EL (cell line): ENCODE measurements around the gene RPS19.
A peak's percentile ranks its signal among the peaks of the same experiment; 100 is the strongest.
"Not testable (repeated sequence)": the region's sequence is repeated elsewhere in the genome, so short reads cannot be mapped to it uniquely, and the experiment has no call there.

Experiments
- DNase-seq: peaks from one replicate; pipeline ENCODE4 v3.0.0-alpha.2; 2016

RPS19 gene

DNA sequence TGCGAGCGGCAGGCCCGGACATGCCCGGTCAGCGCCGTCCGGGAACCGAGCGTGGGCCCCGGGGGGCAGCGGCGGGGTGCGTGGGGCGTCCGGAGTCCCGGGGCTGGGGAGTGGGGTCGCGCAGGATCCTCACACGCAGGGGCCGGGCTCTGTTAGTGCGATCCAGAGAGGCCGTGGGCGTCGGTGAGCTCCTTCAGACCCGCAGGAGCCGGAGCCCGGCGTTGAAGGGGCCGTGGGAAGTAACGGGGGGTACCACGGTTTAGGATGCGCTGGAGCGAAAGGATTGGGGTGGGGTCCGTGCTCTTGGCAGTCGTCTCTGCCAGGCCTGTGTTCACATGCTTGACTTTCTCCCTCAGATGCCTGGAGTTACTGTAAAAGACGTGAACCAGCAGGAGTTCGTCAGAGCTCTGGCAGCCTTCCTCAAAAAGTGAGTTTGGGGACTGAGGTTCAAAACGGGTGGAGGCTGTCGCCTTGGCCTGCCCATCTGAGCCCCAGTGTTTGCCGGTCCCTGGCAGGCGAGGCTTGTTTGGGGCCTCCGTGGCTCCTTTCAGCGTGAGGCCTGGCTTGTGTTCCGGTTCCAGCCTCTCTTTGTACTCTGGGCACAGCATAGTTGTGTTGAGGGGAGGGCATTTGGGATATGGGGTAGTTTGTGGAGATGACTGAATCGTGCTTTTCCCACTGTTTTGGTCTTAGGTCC lies 512 bp downstream of the RPS19 start:
- no peak for DNase-seq

DNA sequence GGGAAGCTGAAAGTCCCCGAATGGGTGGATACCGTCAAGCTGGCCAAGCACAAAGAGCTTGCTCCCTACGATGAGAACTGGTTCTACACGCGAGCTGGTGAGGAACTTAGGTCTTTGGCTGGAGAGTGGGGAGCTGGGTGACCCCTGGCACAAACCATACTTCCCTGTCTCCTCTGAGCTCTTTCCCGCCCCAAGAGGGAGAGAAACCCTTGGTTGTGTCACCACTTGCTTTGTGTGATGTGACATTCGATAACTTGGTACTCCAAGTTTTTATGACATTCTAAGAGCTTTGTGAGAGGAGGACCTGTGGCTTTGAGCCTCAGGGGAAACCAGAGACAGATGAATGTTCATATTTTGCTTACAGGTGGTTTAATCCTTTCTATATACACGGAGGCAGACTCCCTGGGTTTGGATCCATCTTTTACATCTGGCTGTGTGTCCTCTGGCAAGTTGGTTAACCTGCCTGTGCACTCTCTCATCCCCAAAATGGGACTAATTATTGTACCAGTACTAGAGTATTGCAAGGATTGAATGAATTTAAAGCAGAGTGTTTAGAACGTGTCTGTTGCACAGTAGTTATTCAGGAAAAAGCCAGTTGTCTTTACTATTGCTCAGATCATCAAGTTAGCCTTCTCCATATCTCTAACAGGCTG lies 1.2 kb downstream of the RPS19 start:
- no peak for DNase-seq

- no peak for DNase-seq
These were observed 1.8 kb downstream of the RPS19 start for GRCh38 chr19:41861846-41862245.

- DNase-seq, result no peak
These were observed 2.5 kb downstream of the RPS19 start for GRCh38 chr19:41862445-41862986.

DNA sequence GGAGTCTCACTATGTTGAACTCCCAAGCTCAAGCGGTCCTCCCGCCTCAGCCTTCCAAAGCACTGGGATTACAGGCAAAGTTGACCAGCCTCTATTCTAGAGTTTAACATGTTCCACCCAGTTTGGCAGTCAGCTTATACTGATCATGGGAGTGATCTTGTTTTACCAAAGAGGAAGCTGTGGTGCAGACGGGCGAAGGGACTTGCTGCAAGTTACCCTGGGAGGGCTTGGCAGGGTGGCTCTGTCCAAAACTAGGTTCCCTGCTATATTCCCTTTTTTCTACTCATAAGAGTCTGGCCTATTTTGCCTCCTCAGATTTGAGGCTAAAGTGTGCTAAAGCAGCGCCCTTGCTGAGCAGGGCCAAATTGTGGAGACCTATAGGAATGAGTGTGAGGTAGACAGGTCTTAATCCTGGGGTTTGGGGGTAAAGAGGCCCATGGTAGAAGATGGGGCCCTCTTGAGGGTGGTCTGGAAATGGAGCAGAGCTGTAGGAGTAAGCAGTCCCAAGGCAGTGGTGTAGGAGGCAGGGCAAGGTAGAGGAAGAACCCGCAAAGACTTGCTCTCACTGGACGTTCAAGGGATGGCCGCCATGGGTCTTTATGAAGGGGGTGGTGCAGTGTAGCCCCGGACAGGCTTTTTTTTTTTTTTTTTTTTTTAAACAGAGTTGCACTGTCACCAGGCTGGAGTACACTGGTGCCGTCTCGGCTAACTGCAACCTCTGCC lies 3.3 kb downstream of the RPS19 start:
- no peak for DNase-seq

DNA sequence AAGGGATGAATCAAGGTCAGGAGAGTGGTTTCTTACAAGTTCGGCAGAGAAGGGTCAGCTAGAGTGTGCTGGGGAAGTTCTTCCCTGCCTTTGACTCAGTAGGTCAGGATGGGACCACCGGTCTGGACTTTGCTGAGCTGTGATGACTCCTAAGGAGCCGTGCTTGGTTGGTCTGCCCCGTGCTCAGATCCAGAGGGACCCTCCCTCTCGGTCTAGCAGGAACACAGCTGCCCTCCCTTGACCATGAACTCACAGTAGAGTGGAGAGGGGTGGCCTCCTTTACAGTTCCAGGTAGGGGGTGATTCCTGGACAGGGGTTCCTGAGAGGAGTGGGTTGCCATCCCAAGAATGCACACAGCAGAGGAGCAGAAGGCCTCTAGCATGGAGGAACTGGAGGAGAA lies 4.3 kb downstream of the RPS19 start:
- DNase-seq, result no peak

GRCh38 chr19:41866284-41866683 lies 6.2 kb downstream of the RPS19 start:
- peak; percentile 28 for DNase-seq

GRCh38 chr19:41868120-41868988 lies 8.3 kb downstream of the RPS19 start:
- no peak for DNase-seq

DNA sequence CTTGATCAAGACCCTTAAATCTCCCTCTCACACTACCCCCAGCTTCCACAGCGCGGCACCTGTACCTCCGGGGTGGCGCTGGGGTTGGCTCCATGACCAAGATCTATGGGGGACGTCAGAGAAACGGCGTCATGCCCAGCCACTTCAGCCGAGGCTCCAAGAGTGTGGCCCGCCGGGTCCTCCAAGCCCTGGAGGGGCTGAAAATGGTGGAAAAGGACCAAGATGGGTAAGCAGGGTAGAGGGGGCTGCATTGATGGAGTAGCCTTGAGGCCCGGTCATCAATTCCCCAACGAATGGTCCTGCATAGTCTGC lies 8.9 kb downstream of the RPS19 start:
- no peak for DNase-seq

GRCh38 chr19:41869374-41869955 lies 9.4 kb downstream of the RPS19 start:
- no peak for DNase-seq

GRCh38 chr19:41870401-41870873 lies 10.4 kb downstream of the RPS19 start:
- DNase-seq, result peak; percentile 47

- peak; percentile 30 for DNase-seq
These were observed 11.7 kb downstream of the RPS19 start for GRCh38 chr19:41871573-41872383.

DNA sequence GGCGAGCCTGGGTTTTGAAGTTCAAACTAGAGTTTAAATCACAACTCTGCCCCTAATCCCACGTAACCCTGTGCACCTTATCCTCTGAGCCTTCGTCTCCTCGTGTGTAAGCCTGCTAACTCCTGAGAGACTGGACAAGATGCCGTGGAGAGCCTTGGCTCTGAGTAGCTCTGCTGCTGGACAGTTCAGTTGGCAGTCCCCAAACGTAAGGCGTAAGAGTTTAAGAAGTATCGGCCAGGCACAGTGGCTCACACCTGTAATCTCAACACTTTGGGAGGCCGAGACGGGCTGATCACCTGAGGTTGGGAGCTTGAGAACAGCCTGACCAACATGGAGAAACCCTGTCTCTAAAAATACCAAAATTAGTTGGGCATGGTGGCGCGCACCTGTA lies 12.3 kb downstream of the RPS19 start:
- DNase-seq, result no peak

DNA sequence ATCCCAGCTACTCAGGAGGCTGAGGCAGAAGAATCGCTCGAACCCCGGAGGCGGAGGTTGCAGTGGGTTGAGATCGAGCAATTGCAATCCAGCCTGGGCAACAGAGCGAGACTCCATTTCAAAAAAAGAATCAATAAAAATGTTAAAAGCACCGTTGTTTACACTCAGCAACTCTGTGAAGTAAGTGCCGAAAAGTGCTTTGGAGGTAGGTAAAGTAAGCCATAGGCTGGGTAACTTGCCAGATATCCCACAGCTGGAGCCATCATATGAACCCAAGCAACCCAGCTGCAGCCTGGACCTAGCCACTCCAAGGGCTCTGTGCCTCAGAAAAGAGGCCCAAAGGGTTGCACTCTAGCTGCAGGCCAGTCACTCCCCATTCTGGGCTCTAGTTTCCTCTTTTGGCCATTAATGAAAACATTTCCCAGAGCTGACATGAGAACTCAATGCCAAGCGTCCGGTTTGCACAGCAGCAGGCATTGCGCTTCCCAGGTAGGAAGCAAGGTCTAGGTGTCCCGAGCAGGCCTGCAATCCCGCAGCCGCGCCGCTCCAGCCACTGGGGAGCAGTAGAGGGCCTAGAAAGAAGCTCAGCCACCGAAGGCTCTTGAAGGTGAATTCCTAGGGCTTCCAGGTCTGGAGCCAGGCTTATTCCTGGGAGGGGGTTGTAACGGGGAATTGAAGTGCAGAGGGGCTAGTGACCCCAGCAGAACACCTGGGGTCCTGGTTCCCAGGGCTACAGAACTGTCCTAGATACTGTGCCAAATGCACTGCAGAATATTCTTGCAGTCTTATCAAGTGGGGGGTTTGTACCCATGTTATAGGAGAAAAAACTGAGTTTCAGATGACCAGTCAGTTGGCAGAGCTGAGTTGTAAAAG lies 13.0 kb downstream of the RPS19 start:
- DNase-seq, result peak; percentile 66

DNA sequence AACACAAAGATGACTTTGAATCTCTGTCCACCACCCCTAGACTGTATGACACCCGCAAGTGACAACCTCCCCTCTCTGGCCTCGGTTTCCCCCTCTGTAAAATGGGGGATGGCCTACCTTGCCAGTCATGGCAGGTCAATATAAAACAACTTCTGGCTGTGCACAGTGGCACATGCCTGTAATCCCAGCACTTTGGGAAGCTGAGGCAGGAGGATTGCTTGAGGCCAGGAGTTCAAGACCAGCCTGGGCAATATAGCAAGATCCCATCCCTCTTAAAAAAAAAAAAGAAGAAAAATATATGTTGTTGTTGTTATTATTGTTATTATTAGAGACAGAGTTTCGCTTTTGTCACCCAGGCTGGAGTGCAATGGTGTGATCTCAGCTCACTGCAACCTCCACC lies 15.9 kb downstream of the RPS19 start:
- DNase-seq, result not testable (repeated sequence)

DNA sequence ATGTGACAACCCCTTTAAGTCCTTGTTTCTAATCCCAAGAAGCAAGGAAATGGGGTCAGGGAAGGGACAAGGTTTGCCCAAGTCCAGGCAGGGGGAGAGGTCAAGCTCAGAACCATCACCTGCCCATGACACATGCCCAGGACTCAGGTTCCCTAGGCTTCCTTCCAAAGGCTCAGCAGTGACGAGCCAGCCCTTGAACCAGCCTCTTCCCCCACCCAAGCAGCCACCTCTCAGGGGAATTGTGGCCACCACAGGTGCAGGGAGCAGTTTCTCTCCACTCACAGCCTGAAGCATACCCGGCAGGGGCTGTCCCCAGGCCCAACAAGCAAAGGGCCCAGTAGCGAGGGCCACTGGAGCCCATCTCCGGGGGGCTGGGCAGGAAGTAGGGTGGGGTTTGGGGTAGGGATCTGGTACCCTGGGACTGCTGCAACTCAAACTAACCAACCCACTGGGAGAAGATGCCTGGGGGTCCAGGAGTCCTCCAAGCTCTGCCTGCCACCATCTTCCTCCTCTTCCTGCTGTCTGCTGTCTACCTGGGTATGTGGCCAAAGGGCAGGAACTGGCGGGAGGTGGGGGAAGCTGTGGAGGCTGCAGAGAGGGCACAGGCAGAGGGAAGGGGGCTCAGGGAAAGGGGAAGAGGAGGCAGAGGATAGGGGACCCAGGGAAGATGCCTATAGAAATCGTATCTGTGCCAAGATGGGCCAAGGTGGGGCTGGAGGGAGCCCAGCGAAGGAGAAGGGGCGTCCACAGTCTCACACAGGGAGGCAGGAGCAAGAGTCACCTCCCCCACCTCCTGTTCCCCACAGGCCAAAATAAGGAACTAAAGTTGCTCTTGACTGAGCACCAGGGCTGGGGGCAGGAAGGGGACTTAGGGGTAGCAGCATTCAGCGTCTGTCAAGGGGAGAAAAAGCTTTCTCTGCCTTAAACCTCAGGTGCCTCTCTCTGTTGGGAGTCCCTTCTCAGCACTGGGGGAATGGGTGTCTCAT lies 17.1 kb downstream of the RPS19 start, which contains the start of gene CD79A:
Gene CD79A (plus strand): TSS at position 433 of the 986 bp plus-strand sequence. CDS start 26 bp downstream, at position 459.
- no peak for DNase-seq

- DNase-seq, result no peak
These were observed 18.2 kb downstream of the RPS19 start for GRCh38 chr19:41877916-41878905.

GRCh38 chr19:41879080-41879479 lies 19.0 kb downstream of the RPS19 start:
- no peak for DNase-seq
